Kidney (tissue), 14 donors: ENCODE results near the gene MARCHF9. TPM values are rescaled to one million over a fixed set of nuclear protein-coding genes. Genes with fewer than 3 reads are reported as not detected.

Experiments
- DNase-seq, 5 donors: peaks; one replicate each; pipeline ENCODE4 v3.0.0-alpha.2; 2013 to 2020
- FAIRE-seq: peaks from 2 replicates; lab custom pipeline; 2012; peaks lifted over from hg19 to GRCh38; lab: Jason Lieb, UNC
- H3K27ac ChIP-seq, 2 donors: one replicate each; pipeline ENCODE4 v1.7.0; 2013; ENCODE audit warnings: low read depth in 2 of 2, low read length in 2 of 2, inconsistent platforms in 1 of 2
- H3K27me3 ChIP-seq: one replicate; pipeline ENCODE4 v1.7.1; 2013; ENCODE audit warnings: low read length, inconsistent platforms; ENCODE audit not compliant: control insufficient read depth, insufficient read depth
- H3K36me3 ChIP-seq, 3 donors: one replicate each; pipeline versions ENCODE4 v1.7.0 to v1.7.1; 2013; ENCODE audit warnings: low read length in 3 of 3, control low read depth in 1 of 3, inconsistent platforms in 1 of 3; ENCODE audit not compliant: insufficient read depth in 3 of 3, control insufficient read depth in 2 of 3
- H3K4me1 ChIP-seq, 3 donors: one replicate each; pipeline versions ENCODE4 v1.7.0 to v1.7.1; 2013; ENCODE audit warnings: low read length in 3 of 3, inconsistent platforms in 1 of 3, low read depth in 1 of 3; ENCODE audit not compliant: control insufficient read depth in 2 of 3, insufficient read depth in 2 of 3
- H3K4me3 ChIP-seq, 3 donors: one replicate each; pipeline versions ENCODE4 v1.7.0 to v1.8.1; 2013; ENCODE audit warnings: low read length in 3 of 3, control low read depth in 1 of 3, inconsistent platforms in 1 of 3
- H3K9ac ChIP-seq, 3 donors: one replicate each; pipeline versions ENCODE4 v1.7.0 to v1.7.1; 2013; ENCODE audit warnings: low read length in 3 of 3, control low read depth in 1 of 3, inconsistent platforms in 1 of 3
- H3K9me3 ChIP-seq, 3 donors: one replicate each; pipeline versions ENCODE4 v1.7.0 to v1.7.1; 2013; ENCODE audit warnings: low read length in 3 of 3, control low read depth in 1 of 3, inconsistent platforms in 1 of 3; ENCODE audit not compliant: control insufficient read depth in 2 of 3, insufficient read depth in 1 of 3
- CTCF ChIP-seq: IDR thresholded peaks from 3 replicates; pipeline ENCODE4 v1.5.1; 2012; ENCODE audit warnings: mild to moderate bottlenecking, moderate library complexity, borderline replicate concordance; ENCODE audit not compliant: insufficient read depth; ENCODE audit errors: extremely low read depth
- intact Hi-C: fragments of 100-400 bp; cut with DNase I; formaldehyde crosslinking; loops from one replicate; pipeline ENCODE4 v1.11.1; 2022
- polyA plus RNA-seq: library from polyadenylated mRNA; stranded (reverse); fragments of 350-450 nt; fragmentation: Illumina TruSeq; extraction: RNeasy Lipid Tissue Mini Kit (QIAGEN cat#74804); gene quantifications from one replicate; pipeline ENCODE4 v1.2.3, GENCODE V29; 2014; ENCODE audit warnings: low read depth, low replicate concordance; ENCODE audit not compliant: insufficient read depth
- total RNA-seq: library from RNA; stranded (reverse); fragmentation: NEBNext Ultra II Directional; extraction: Animal tissue kit (Norgen Biotek cat#: 25700); gene quantifications from one replicate; pipeline ENCODE4 v1.2.1, GENCODE V29; 2021
- donor health status: control.
- donor health status: control.
- donor health status: control.
- donor health status: control.
- donor health status: control.
- donor health status: DM: yes; HTN: yes; CAD: no.
- donor health status: Normal renal cell carcinoma (clear cell type).

The MARCHF9 gene
- total and polyA plus RNA-seq, 2 donors from 2014 or later = 22.9 to 38.4 TPM

- intact Hi-C loops = no loop called here
- no peak for FAIRE-seq
- Histone ChIP-seq H3K4me3 (no peak overlapping the region), H3K9ac (no peak overlapping the region), H3K27ac (no peak overlapping the region), H3K36me3 (peaks cover 4% of the 10 kb centered on the region in 3 donors), H3K27me3 (no peaks in the 10 kb centered on the region), H3K4me1 (peaks cover 2 to 9% (median 4%) of the 10 kb centered on the region in 3 donors), H3K9me3 (no peaks in the 10 kb centered on the region)
- no peak for TF ChIP-seq CTCF
- no peak for DNase-seq
Observed at GRCh38 chr12:57757771-57758170, 2.9 kb downstream of the MARCHF9 start.

- DNase-seq (no peak), FAIRE-seq (no peak)
- no peak overlapping the region for H3K4me3 ChIP-seq
- peaks cover 0 to 9% (median 0%) of the 10 kb centered on the region in 3 donors for H3K4me1 ChIP-seq
- H3K27ac ChIP-seq = no peak overlapping the region
- TF ChIP-seq CTCF = no peak
- no peaks in the 10 kb centered on the region for H3K9me3 ChIP-seq
- no peak overlapping the region for H3K9ac ChIP-seq
- peaks cover 4 to 5% (median 4%) of the 10 kb centered on the region in 3 donors for H3K36me3 ChIP-seq
- peaks cover 2% of the 10 kb centered on the region for H3K27me3 ChIP-seq
- intact Hi-C loops = no loop called here
Observed at GRCh38 chr12:57758552-57759359, 3.9 kb downstream of the MARCHF9 start.

DNA sequence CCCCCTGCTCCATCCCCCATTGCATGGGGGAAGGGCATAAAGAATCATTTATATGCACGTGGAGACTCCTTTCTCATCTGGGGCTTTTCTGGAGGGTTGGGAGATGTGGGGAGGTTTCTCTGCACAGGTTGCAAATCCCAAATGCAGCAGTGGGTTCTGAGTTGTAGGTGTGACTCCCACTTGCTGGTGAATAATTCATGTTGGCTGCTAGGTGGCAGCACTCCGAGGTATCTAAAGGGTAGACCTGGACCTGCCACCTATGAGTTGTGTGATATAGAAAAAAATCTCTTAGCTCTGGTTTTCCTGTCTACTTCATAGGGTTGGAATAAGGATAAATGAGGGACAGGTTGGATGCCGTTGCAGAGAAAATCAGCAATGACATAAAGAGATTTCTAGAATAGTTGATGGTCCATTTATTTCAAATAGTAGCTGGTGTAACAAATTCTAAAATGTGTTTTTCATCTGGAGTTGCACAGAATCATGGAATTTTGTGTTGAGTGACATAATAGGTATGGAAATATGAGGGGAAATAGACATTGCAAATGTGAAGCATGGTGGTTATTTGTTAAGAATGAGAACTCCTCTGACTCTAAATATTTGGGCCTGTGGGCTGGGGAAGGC lies 4.6 kb downstream of the MARCHF9 start:
- peak in 2 of 5 donors; percentile 24 to 46 for DNase-seq
- FAIRE-seq = no peak
- intact Hi-C loops = no loop called here
- H3K4me3 ChIP-seq = no peak overlapping the region
- H3K27me3 ChIP-seq = peaks cover 9% of the 10 kb centered on the region
- peaks cover 0 to 8% (median 4%) of the 10 kb centered on the region in 3 donors for H3K4me1 ChIP-seq
- H3K9me3 ChIP-seq = no peaks in the 10 kb centered on the region
- peaks cover 4 to 5% (median 4%) of the 10 kb centered on the region in 3 donors for H3K36me3 ChIP-seq
- H3K9ac ChIP-seq = no peak overlapping the region
- TF ChIP-seq CTCF = peak; percentile 37
- no peak overlapping the region for H3K27ac ChIP-seq
